GM12878 (cell line): ENCODE results near the gene FN1.

Source experiments
- CBFB ChIP-seq: IDR thresholded peaks from 2 replicates; pipeline ENCODE4 v1.6.1; 2016; ENCODE audit warnings: antibody characterized with exemption, low read depth
- MEF2A ChIP-seq: IDR thresholded peaks from 2 replicates; pipeline ENCODE4 v1.6.1; 2011; ENCODE audit warnings: low read depth, mild to moderate bottlenecking, low read length, moderate library complexity; ENCODE audit not compliant: insufficient read depth
- NBN ChIP-seq: fragments of 450-650 bp; IDR thresholded peaks from 2 replicates; pipeline ENCODE4 v1.6.1; 2016
- POLR2A ChIP-seq: IDR thresholded peaks from 2 replicates; pipeline ENCODE4 v1.6.1; 2011; ENCODE audit warnings: low read depth, mild to moderate bottlenecking, low read length
- SRF ChIP-seq, 2 experiments: IDR thresholded peaks; 2 replicates each; pipeline ENCODE4 v1.6.1; 2011; ENCODE audit warnings: low read depth in 2 of 2, low read length in 2 of 2, mild to moderate bottlenecking in 1 of 2, moderate library complexity in 1 of 2
- TF ChIP-seq, protein P1 (sequence below), 3 experiments: IDR thresholded peaks in 2 of 3; conservative IDR thresholded peaks in 1 of 3; 2 replicates each; pipeline ENCODE4 v1.5.1; 2011; ENCODE audit warnings: low read depth in 3 of 3, low read length in 3 of 3, mild to moderate bottlenecking in 3 of 3, control low read depth in 2 of 3, moderate library complexity in 2 of 3, inconsistent platforms in 1 of 3, mixed read lengths in 1 of 3; ENCODE audit not compliant: control insufficient read depth in 2 of 3, insufficient read depth in 1 of 3; ENCODE audit errors: extremely low read depth in 1 of 3
- TF ChIP-seq, protein P2 (sequence below): fragments of 450-650 bp; IDR thresholded peaks from 2 replicates; pipeline ENCODE4 v1.6.1; 2017; ENCODE audit warnings: mild to moderate bottlenecking, low read depth, inconsistent platforms; ENCODE audit not compliant: poor library complexity, severe bottlenecking
- TF ChIP-seq, protein P3 (sequence below): fragments of 450-650 bp; formaldehyde crosslinking; IDR thresholded peaks from 2 replicates; pipeline ENCODE4 v1.4.0; 2022; ENCODE audit warnings: mild to moderate bottlenecking, moderate library complexity

DNA sequence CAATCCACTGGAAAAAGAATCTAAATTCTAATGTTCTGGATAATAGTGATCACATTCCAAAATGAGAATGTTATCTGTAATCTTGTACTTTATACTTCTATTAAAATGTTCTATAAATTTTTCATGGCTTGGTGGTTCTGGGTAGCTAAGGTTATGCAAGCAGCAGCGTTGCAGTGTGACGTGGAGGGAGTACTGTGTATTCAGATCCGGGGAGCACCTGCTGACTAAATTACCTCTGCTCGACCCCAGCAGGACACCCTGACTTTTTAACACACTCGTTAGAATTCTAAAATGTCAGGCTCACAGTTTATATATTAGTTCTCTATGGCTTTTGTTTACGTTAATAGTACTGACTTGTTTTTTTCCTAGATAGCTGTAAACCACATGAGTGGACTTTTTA lies 111.1 kb downstream of the FN1 start:
- no peak for TF ChIP-seq NBN
- no peak for TF ChIP-seq POLR2A
- TF ChIP-seq, protein P1, sequence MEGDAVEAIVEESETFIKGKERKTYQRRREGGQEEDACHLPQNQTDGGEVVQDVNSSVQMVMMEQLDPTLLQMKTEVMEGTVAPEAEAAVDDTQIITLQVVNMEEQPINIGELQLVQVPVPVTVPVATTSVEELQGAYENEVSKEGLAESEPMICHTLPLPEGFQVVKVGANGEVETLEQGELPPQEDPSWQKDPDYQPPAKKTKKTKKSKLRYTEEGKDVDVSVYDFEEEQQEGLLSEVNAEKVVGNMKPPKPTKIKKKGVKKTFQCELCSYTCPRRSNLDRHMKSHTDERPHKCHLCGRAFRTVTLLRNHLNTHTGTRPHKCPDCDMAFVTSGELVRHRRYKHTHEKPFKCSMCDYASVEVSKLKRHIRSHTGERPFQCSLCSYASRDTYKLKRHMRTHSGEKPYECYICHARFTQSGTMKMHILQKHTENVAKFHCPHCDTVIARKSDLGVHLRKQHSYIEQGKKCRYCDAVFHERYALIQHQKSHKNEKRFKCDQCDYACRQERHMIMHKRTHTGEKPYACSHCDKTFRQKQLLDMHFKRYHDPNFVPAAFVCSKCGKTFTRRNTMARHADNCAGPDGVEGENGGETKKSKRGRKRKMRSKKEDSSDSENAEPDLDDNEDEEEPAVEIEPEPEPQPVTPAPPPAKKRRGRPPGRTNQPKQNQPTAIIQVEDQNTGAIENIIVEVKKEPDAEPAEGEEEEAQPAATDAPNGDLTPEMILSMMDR (IDR thresholded peaks at IDR 0.05 in 2 of 3, conservative IDR thresholded peaks at IDR 0.05 in 1 of 3; ENCODE audit: control insufficient read depth in 2 of 3, extremely low read depth in 1 of 3, insufficient read depth in 1 of 3, low read depth in 3 of 3, low read length in 3 of 3) = no peak
- no peak for TF ChIP-seq MEF2A
- no peak for TF ChIP-seq SRF (IDR thresholded peaks at IDR 0.05; ENCODE audit: low read depth in 2 of 2, low read length in 2 of 2)
- TF ChIP-seq CBFB = no peak
- TF ChIP-seq, protein P2, sequence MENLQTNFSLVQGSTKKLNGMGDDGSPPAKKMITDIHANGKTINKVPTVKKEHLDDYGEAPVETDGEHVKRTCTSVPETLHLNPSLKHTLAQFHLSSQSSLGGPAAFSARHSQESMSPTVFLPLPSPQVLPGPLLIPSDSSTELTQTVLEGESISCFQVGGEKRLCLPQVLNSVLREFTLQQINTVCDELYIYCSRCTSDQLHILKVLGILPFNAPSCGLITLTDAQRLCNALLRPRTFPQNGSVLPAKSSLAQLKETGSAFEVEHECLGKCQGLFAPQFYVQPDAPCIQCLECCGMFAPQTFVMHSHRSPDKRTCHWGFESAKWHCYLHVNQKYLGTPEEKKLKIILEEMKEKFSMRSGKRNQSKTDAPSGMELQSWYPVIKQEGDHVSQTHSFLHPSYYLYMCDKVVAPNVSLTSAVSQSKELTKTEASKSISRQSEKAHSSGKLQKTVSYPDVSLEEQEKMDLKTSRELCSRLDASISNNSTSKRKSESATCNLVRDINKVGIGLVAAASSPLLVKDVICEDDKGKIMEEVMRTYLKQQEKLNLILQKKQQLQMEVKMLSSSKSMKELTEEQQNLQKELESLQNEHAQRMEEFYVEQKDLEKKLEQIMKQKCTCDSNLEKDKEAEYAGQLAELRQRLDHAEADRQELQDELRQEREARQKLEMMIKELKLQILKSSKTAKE = no peak
- TF ChIP-seq, protein P3, sequence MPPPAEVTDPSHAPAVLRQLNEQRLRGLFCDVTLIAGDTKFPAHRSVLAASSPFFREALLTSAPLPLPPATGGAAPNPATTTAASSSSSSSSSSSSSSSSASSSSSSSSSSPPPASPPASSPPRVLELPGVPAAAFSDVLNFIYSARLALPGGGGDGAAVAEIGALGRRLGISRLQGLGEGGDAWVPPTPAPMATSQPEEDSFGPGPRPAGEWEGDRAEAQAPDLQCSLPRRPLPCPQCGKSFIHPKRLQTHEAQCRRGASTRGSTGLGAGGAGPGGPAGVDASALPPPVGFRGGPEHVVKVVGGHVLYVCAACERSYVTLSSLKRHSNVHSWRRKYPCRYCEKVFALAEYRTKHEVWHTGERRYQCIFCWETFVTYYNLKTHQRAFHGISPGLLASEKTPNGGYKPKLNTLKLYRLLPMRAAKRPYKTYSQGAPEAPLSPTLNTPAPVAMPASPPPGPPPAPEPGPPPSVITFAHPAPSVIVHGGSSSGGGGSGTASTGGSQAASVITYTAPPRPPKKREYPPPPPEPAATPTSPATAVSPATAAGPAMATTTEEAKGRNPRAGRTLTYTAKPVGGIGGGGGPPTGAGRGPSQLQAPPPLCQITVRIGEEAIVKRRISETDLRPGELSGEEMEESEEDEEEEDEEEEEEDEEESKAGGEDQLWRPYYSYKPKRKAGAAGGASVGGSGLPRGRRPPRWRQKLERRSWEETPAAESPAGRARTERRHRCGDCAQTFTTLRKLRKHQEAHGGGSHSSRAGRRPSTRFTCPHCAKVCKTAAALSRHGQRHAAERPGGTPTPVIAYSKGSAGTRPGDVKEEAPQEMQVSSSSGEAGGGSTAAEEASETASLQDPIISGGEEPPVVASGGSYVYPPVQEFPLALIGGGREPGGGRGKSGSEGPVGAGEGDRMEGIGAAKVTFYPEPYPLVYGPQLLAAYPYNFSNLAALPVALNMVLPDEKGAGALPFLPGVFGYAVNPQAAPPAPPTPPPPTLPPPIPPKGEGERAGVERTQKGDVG (CRISPR knock-in tag) = no peak
